H9 (cell line): ENCODE measurements around the gene IER5L. TPM values are rescaled to one million over a fixed set of nuclear protein-coding genes. Genes with fewer than 3 reads are reported as not detected.

ENCODE experiments used
- DNase-seq: peaks from one replicate; pipeline ENCODE4 v3.0.0-alpha.2; 2017
- H2AFZ ChIP-seq: one replicate; pipeline ENCODE4 v1.6.1; 2013; ENCODE audit warnings: mild to moderate bottlenecking, low read length, control low read depth, moderate library complexity
- H2AK5ac ChIP-seq: 2 replicates; pipeline ENCODE4 v1.6.1; 2013; ENCODE audit warnings: low read length, control low read depth, mixed read lengths; ENCODE audit not compliant: insufficient read length
- H2BK120ac ChIP-seq: one replicate; pipeline ENCODE4 v1.6.1; 2013; ENCODE audit warnings: low read depth, mild to moderate bottlenecking, low read length, control low read depth, inconsistent platforms; ENCODE audit not compliant: poor library complexity, severe bottlenecking
- H2BK12ac ChIP-seq: 2 replicates; pipeline ENCODE4 v1.6.1; 2013; ENCODE audit warnings: low read length, control low read depth, mixed read lengths, low read depth; ENCODE audit not compliant: insufficient read length
- H2BK15ac ChIP-seq: 2 replicates; pipeline ENCODE4 v1.6.1; 2013; ENCODE audit warnings: low read depth, low read length, control low read depth
- H2BK20ac ChIP-seq: one replicate; pipeline ENCODE4 v1.6.1; 2013; ENCODE audit warnings: low read depth, mild to moderate bottlenecking, low read length, control low read depth, inconsistent platforms; ENCODE audit not compliant: poor library complexity, severe bottlenecking
- H2BK5ac ChIP-seq: 2 replicates; pipeline ENCODE4 v1.6.1; 2013; ENCODE audit warnings: low read length, control low read depth, mixed read lengths; ENCODE audit not compliant: insufficient read length
- H3K14ac ChIP-seq: 2 replicates; pipeline ENCODE4 v1.6.1; 2013; ENCODE audit warnings: low read length, control low read depth; ENCODE audit not compliant: insufficient read depth
- H3K18ac ChIP-seq: 2 replicates; pipeline ENCODE4 v1.6.1; 2013; ENCODE audit warnings: low read depth, mild to moderate bottlenecking, mixed read lengths, low read length, control low read depth; ENCODE audit not compliant: insufficient read length
- H3K23ac ChIP-seq: 2 replicates; pipeline ENCODE4 v1.6.1; 2013; ENCODE audit warnings: low read length, control low read depth, mixed read lengths, low read depth; ENCODE audit not compliant: insufficient read length
- H3K23me2 ChIP-seq: 2 replicates; pipeline ENCODE4 v1.6.1; 2013; ENCODE audit warnings: low read depth, mild to moderate bottlenecking, mixed read lengths, low read length, control low read depth; ENCODE audit not compliant: insufficient read length, poor library complexity, severe bottlenecking
- H3K27ac ChIP-seq: 2 replicates; pipeline ENCODE4 v1.5.1; 2013; ENCODE audit warnings: low read length, control low read depth, mixed read lengths, low read depth; ENCODE audit not compliant: insufficient read length
- H3K27me3 ChIP-seq: 2 replicates; pipeline ENCODE4 v1.6.1; 2013; ENCODE audit warnings: low read length, control low read depth, inconsistent platforms; ENCODE audit not compliant: insufficient read depth
- H3K4ac ChIP-seq: 2 replicates; pipeline ENCODE4 v1.6.1; 2013; ENCODE audit warnings: low read depth, mild to moderate bottlenecking, control low read depth, inconsistent platforms, low read length, moderate library complexity
- H3K4me1 ChIP-seq: 2 replicates; pipeline ENCODE4 v1.6.1; 2013; ENCODE audit warnings: low read length, control low read depth, inconsistent platforms; ENCODE audit not compliant: insufficient read depth
- H3K4me2 ChIP-seq: 2 replicates; pipeline ENCODE4 v1.6.1; 2013; ENCODE audit warnings: low read length, control low read depth, mixed read lengths; ENCODE audit not compliant: insufficient read length, insufficient read depth
- H3K56ac ChIP-seq: 2 replicates; pipeline ENCODE4 v1.6.1; 2013; ENCODE audit warnings: low read depth, mild to moderate bottlenecking, mixed read lengths, low read length, control low read depth; ENCODE audit not compliant: insufficient read length
- H3K79me1 ChIP-seq: 2 replicates; pipeline ENCODE4 v1.6.1; 2013; ENCODE audit warnings: low read depth, mild to moderate bottlenecking, moderate library complexity, low read length, control low read depth, inconsistent platforms; ENCODE audit not compliant: insufficient read depth, poor library complexity, severe bottlenecking
- H3K79me2 ChIP-seq: 2 replicates; pipeline ENCODE4 v1.6.1; 2013; ENCODE audit warnings: low read length, control low read depth, inconsistent platforms; ENCODE audit not compliant: insufficient read depth
- H3K9ac ChIP-seq: 2 replicates; pipeline ENCODE4 v1.6.1; 2013; ENCODE audit warnings: low read length, control low read depth, mixed read lengths; ENCODE audit not compliant: insufficient read length; ENCODE audit errors: extremely low read depth
- H3K9me3 ChIP-seq: one replicate; pipeline ENCODE4 v1.6.1; 2013; ENCODE audit warnings: low read depth, low read length, inconsistent platforms; ENCODE audit not compliant: control insufficient read depth
- H3T11ph ChIP-seq: one replicate; pipeline ENCODE4 v1.6.1; 2013; ENCODE audit warnings: mild to moderate bottlenecking, low read length, control low read depth, inconsistent platforms
- H4K20me1 ChIP-seq: one replicate; pipeline ENCODE4 v1.6.1; 2013; ENCODE audit not compliant: control insufficient read depth, insufficient read length, insufficient read depth
- H4K5ac ChIP-seq: 2 replicates; pipeline ENCODE4 v1.6.1; 2013; ENCODE audit warnings: low read depth, mild to moderate bottlenecking, mixed read lengths, low read length, control low read depth; ENCODE audit not compliant: insufficient read length
- H4K8ac ChIP-seq: replicated peaks from 2 replicates; pipeline ENCODE4 v1.6.1; 2013; ENCODE audit warnings: low read length, control low read depth, mixed read lengths, low read depth; ENCODE audit not compliant: insufficient read length
- H4K91ac ChIP-seq: 2 replicates; pipeline ENCODE4 v1.6.1; 2013; ENCODE audit warnings: low read depth, mild to moderate bottlenecking, moderate library complexity, mixed read lengths, low read length, control low read depth; ENCODE audit not compliant: insufficient read length
- H3K27ac Mint-ChIP-seq, 3 experiments: 2 replicates in 2 of 3; 3 replicates in 1 of 3; pipeline ENCODE4 v1.8.0; 2020 to 2021; ENCODE audit warnings: mixed read lengths in 3 of 3, mild to moderate bottlenecking in 1 of 3, moderate library complexity in 1 of 3
- H3K27me3 Mint-ChIP-seq: 2 replicates; pipeline ENCODE4 v1.8.0; 2021; ENCODE audit warnings: low read depth, mild to moderate bottlenecking, moderate library complexity, mixed read lengths
- H3K36me3 Mint-ChIP-seq, 3 experiments: 2 replicates in 2 of 3; 3 replicates in 1 of 3; pipeline ENCODE4 v1.8.0; 2020 to 2021; ENCODE audit warnings: low read depth in 3 of 3, mixed read lengths in 3 of 3; ENCODE audit not compliant: insufficient read depth in 1 of 3
- H3K4me1 Mint-ChIP-seq, 2 experiments: 2 replicates each; pipeline ENCODE4 v1.8.0; 2020; ENCODE audit warnings: mixed read lengths in 2 of 2
- H3K4me3 Mint-ChIP-seq, 2 experiments: 2 replicates in 1 of 2; 3 replicates in 1 of 2; pipeline ENCODE4 v1.8.0; 2020 to 2021; ENCODE audit warnings: mild to moderate bottlenecking in 2 of 2, mixed read lengths in 2 of 2, moderate library complexity in 1 of 2
- H3K9me3 Mint-ChIP-seq, 2 experiments: 2 replicates in 1 of 2; 3 replicates in 1 of 2; pipeline ENCODE4 v1.8.0; 2020; ENCODE audit warnings: mild to moderate bottlenecking in 2 of 2, mixed read lengths in 2 of 2, moderate library complexity in 1 of 2
- WGBS: extraction: QIAGEN DNeasy Blood & Tissue Kit; methylation state at CpG from one replicate; pipeline ENCODE4 v1.1.7; 2013; ENCODE audit warnings: missing lambda C conversion rate, low lambda C conversion rate, mixed read lengths; ENCODE audit not compliant: insufficient read length; ENCODE audit errors: extremely low coverage; 5-methylcytosine and 5-hydroxymethylcytosine counted together
- total RNA-seq: library from RNA; stranded (reverse); gene quantifications from 2 replicates; pipeline ENCODE4 v1.2.1, GENCODE V29; 2021
- TF ChIP-seq, protein P1 (sequence below): fragments of 200-600 bp; sonication (generic); conservative IDR thresholded peaks from 3 replicates; pipeline ENCODE4 v1.8.0; 2021; ENCODE audit warnings: antibody characterized with exemption, mild to moderate bottlenecking

IER5L gene
- total RNA-seq, 1 experiment from 2014 or later, result 1.0 TPM

DNA sequence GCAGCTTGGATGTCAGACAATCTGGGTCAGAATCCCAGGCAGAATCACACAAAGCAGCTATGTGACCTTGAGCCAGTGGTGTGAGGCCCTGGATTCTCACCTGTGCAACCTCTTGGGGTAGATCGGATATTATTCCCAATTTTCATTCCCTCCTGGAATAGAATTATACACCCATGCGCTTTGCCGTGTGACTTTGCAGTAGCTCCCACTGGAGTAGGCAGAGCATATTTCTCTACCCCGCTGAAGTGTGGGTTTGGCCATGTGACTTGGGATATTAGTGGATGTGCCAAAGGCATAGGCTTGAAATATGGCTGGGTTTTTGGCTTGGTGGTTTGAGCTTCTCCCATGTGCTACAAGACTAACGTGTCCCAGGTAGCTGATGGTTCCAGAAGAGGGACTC is 35.5 kb upstream of the IER5L start:
- Histone ChIP-seq H2BK12ac (no peak overlapping the region), H2BK20ac (no peak overlapping the region), H3T11ph (no peak overlapping the region), H3K23ac (no peak overlapping the region), H3K27ac (no peak overlapping the region), H2BK120ac (no peak overlapping the region), H3K4ac (no peak overlapping the region), H3K4me1 (no peaks in the 10 kb centered on the region; the same call in 1 of the 2 replicates), H3K79me1 (no peaks in the 10 kb centered on the region), H4K91ac (no peak overlapping the region), H3K56ac (no peak overlapping the region), H2AK5ac (no peak overlapping the region), H2BK15ac (no peak overlapping the region), H3K27me3 (no peaks in the 10 kb centered on the region), H3K23me2 (peaks cover 5% of the 10 kb centered on the region), H4K8ac (no peak overlapping the region), H2BK5ac (no peak overlapping the region), H2AFZ (no peak overlapping the region), H3K14ac (no peak overlapping the region), H4K5ac (no peak overlapping the region), H4K20me1 (peaks cover 2% of the 10 kb centered on the region), H3K18ac (no peak overlapping the region), H3K79me2 (peaks cover 3% of the 10 kb centered on the region; the same call in 1 of the 2 replicates), H3K4me2 (no peak overlapping the region), H3K9me3 (no peaks in the 10 kb centered on the region), H3K9ac (no peak overlapping the region)
- H3K4me1 Mint-ChIP-seq, result peaks cover 24 to 44% of the 10 kb centered on the region in 2 experiments
- no peak overlapping the region for H3K4me3 Mint-ChIP-seq
- TF ChIP-seq, protein P1, sequence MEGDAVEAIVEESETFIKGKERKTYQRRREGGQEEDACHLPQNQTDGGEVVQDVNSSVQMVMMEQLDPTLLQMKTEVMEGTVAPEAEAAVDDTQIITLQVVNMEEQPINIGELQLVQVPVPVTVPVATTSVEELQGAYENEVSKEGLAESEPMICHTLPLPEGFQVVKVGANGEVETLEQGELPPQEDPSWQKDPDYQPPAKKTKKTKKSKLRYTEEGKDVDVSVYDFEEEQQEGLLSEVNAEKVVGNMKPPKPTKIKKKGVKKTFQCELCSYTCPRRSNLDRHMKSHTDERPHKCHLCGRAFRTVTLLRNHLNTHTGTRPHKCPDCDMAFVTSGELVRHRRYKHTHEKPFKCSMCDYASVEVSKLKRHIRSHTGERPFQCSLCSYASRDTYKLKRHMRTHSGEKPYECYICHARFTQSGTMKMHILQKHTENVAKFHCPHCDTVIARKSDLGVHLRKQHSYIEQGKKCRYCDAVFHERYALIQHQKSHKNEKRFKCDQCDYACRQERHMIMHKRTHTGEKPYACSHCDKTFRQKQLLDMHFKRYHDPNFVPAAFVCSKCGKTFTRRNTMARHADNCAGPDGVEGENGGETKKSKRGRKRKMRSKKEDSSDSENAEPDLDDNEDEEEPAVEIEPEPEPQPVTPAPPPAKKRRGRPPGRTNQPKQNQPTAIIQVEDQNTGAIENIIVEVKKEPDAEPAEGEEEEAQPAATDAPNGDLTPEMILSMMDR, result no peak
- H3K27me3 Mint-ChIP-seq, result no peaks in the 10 kb centered on the region
- peaks cover 0 to 12% (median 9%) of the 10 kb centered on the region in 3 experiments; a peak in 4 of 7 replicates for H3K36me3 Mint-ChIP-seq
- no CpG with 5 or more reads among the region's 5 CpGs for WGBS
- H3K9me3 Mint-ChIP-seq, result no peaks in the 10 kb centered on the region; a peak in 1 of 5 replicates
- no peak for DNase-seq
- no peak overlapping the region for H3K27ac Mint-ChIP-seq
